ENCODE results near the gene KIF19. TPM values are rescaled to one million over a fixed set of nuclear protein-coding genes. Genes with fewer than 3 reads are reported as not detected.

KIF19 gene
- total RNA-seq, 2 experiments from 2014 or later = 0.81 to 1.1 TPM

GRCh38 chr17:74335529-74336062 is 9.6 kb downstream of the KIF19 start:
- H3K36me3 ChIP-seq (ENCODE audit: insufficient read depth, low read length) = no peaks in the 10 kb centered on the region
- H3K4me3 ChIP-seq (ENCODE audit: low read length) = no peak overlapping the region
- Mint-ChIP-seq H3K27ac (no peak overlapping the region), H3K36me3 (ENCODE audit: low read depth) (no peaks in the 10 kb centered on the region), H3K27me3 (peaks cover 4% of the 10 kb centered on the region), H3K4me3 (no peak overlapping the region), H3K9me3 (no peaks in the 10 kb centered on the region), H3K4me1 (ENCODE audit: low read depth) (no peaks in the 10 kb centered on the region)
- no peak overlapping the region for H3K27ac ChIP-seq (ENCODE audit: low read depth in 1 of 2, low read length in 2 of 2)
- no peak for TF ChIP-seq CTCF (IDR thresholded peaks at IDR 0.05)
- H3K9me3 ChIP-seq (ENCODE audit: control insufficient read depth in 1 of 2, insufficient read depth in 1 of 2, low read length in 2 of 2) = no peaks in the 10 kb centered on the region
- ChIA-PET CTCF (no interaction called here), POLR2A (no interaction called here)
- intact Hi-C loops (cut with DNase I, micrococcal nuclease) = no loop called here
- H3K4me1 ChIP-seq (ENCODE audit: insufficient read depth, low read length) = no peaks in the 10 kb centered on the region
- peaks cover 0 to 2% of the 10 kb centered on the region in 2 experiments for H3K27me3 ChIP-seq (ENCODE audit: control insufficient read depth in 1 of 2, insufficient read depth in 2 of 2, low read length in 2 of 2)
- no peak for ATAC-seq (ENCODE audit: poor library complexity)
- DNase-seq = no peak

GRCh38 chr17:74336307-74336706 is 10.3 kb downstream of the KIF19 start:
- TF ChIP-seq CTCF (IDR thresholded peaks at IDR 0.05) = no peak
- intact Hi-C loops (cut with DNase I, micrococcal nuclease) = no loop called here
- peaks cover 4% of the 10 kb centered on the region for H3K27me3 Mint-ChIP-seq
- H3K4me1 Mint-ChIP-seq (ENCODE audit: low read depth) = no peaks in the 10 kb centered on the region
- H3K9me3 Mint-ChIP-seq = no peaks in the 10 kb centered on the region
- Histone ChIP-seq H3K27ac (ENCODE audit: low read depth in 1 of 2, low read length in 2 of 2) (no peak overlapping the region), H3K27me3 (ENCODE audit: control insufficient read depth in 1 of 2, insufficient read depth in 2 of 2, low read length in 2 of 2) (peaks cover 0 to 2% of the 10 kb centered on the region in 2 experiments), H3K4me1 (ENCODE audit: insufficient read depth, low read length) (no peaks in the 10 kb centered on the region), H3K4me3 (ENCODE audit: low read length) (no peak overlapping the region), H3K9me3 (ENCODE audit: control insufficient read depth in 1 of 2, insufficient read depth in 1 of 2, low read length in 2 of 2) (no peaks in the 10 kb centered on the region), H3K36me3 (ENCODE audit: insufficient read depth, low read length) (no peaks in the 10 kb centered on the region)
- ChIA-PET POLR2A (no interaction called here), CTCF (no interaction called here)
- H3K4me3 Mint-ChIP-seq = no peak overlapping the region
- H3K27ac Mint-ChIP-seq = no peak overlapping the region
- no peaks in the 10 kb centered on the region for H3K36me3 Mint-ChIP-seq (ENCODE audit: low read depth)
- DNase-seq = no peak
- ATAC-seq (ENCODE audit: poor library complexity) = no peak

DNA sequence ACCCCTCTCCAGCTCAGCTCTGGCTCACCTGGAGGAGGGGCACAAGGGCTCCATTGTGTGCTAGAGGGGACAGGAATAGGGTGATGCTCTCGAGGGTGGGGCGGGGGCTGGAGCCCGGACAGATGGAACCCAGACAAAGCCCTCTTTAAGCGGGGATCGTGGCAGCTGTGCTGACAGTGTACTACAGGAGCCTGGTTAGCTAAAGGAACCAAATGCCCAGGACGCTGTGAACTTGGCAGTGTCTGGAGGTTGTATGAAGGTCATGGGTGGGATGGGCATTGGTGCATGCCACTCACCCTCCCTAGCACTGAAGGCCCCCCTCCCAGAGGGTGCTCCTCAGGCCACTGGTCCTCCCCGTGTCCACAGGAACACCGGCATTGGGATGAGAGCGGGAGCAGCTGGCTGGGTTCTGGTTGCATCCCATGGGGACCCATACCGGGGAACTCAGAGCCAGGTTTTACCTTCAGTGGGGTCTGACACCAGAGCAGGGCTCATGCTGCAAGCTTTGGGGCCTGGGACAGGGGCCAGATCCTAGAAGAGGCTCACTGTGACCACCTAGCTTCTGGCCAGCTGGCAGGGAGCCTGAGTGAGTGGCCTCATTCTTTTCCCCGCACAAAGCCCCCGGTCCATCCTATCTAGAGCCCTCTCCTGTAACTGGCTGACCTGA is 11.9 kb downstream of the KIF19 start:
- H3K36me3 ChIP-seq (ENCODE audit: insufficient read depth, low read length) = no peaks in the 10 kb centered on the region
- intact Hi-C loops (cut with DNase I, micrococcal nuclease) = no loop called here
- Mint-ChIP-seq H3K9me3 (no peaks in the 10 kb centered on the region), H3K4me3 (no peak overlapping the region), H3K27me3 (peaks cover 4% of the 10 kb centered on the region), H3K4me1 (ENCODE audit: low read depth) (no peaks in the 10 kb centered on the region), H3K27ac (no peak overlapping the region), H3K36me3 (ENCODE audit: low read depth) (no peaks in the 10 kb centered on the region)
- H3K4me3 ChIP-seq (ENCODE audit: low read length) = no peak overlapping the region
- H3K4me1 ChIP-seq (ENCODE audit: insufficient read depth, low read length) = no peaks in the 10 kb centered on the region
- no peak overlapping the region for H3K27ac ChIP-seq (ENCODE audit: low read depth in 1 of 2, low read length in 2 of 2)
- no peak for TF ChIP-seq CTCF (IDR thresholded peaks at IDR 0.05)
- ATAC-seq (ENCODE audit: poor library complexity) = no peak
- DNase-seq = no peak
- POLR2A ChIA-PET = no interaction called here
- H3K27me3 ChIP-seq (ENCODE audit: control insufficient read depth in 1 of 2, insufficient read depth in 2 of 2, low read length in 2 of 2) = peaks cover 0 to 2% of the 10 kb centered on the region in 2 experiments
- H3K9me3 ChIP-seq (ENCODE audit: control insufficient read depth in 1 of 2, insufficient read depth in 1 of 2, low read length in 2 of 2) = no peaks in the 10 kb centered on the region
- CTCF ChIA-PET = no interaction called here
